ENCODE measurements around the gene MTOR.
"Not testable (repeated sequence)": the region's sequence is repeated elsewhere in the genome, so short reads cannot be mapped to it uniquely, and the experiment has no call there.

MTOR gene

GRCh38 chr1:11065796-11066195 lies 196.6 kb downstream of the MTOR start:
- Mint-ChIP-seq H3K9me3 (no peaks in the 10 kb centered on the region), H3K4me3 (no peak overlapping the region), H3K27me3 (no peaks in the 10 kb centered on the region), H3K36me3 (ENCODE audit: low read depth) (peaks cover 85% of the 10 kb centered on the region), H3K4me1 (ENCODE audit: low read depth) (peaks cover 10% of the 10 kb centered on the region), H3K27ac (no peak overlapping the region)
- intact Hi-C loops (cut with micrococcal nuclease), result no loop called here

GRCh38 chr1:11064942-11065341 lies 197.4 kb downstream of the MTOR start:
- H3K36me3 Mint-ChIP-seq (ENCODE audit: low read depth), result peaks cover 82% of the 10 kb centered on the region
- no peaks in the 10 kb centered on the region for H3K27me3 Mint-ChIP-seq
- no peak overlapping the region for H3K27ac Mint-ChIP-seq
- intact Hi-C loops (cut with micrococcal nuclease), result no loop called here
- H3K9me3 Mint-ChIP-seq, result no peaks in the 10 kb centered on the region
- no peak overlapping the region for H3K4me3 Mint-ChIP-seq
- H3K4me1 Mint-ChIP-seq (ENCODE audit: low read depth), result peaks cover 13% of the 10 kb centered on the region

GRCh38 chr1:11063937-11064537 lies 198.3 kb downstream of the MTOR start:
- peaks cover 78% of the 10 kb centered on the region for H3K36me3 Mint-ChIP-seq (ENCODE audit: low read depth)
- intact Hi-C loops (cut with micrococcal nuclease); H3K4me3 Mint-ChIP-seq; H3K27ac Mint-ChIP-seq; H3K27me3 Mint-ChIP-seq; H3K9me3 Mint-ChIP-seq: not testable (repeated sequence)
- H3K4me1 Mint-ChIP-seq (ENCODE audit: low read depth), result peaks cover 17% of the 10 kb centered on the region

- Mint-ChIP-seq H3K36me3 (ENCODE audit: low read depth) (peaks cover 78% of the 10 kb centered on the region), H3K4me3 (no peak overlapping the region), H3K27ac (no peak overlapping the region), H3K9me3 (no peaks in the 10 kb centered on the region), H3K27me3 (no peaks in the 10 kb centered on the region), H3K4me1 (ENCODE audit: low read depth) (peaks cover 23% of the 10 kb centered on the region)
- intact Hi-C loops (cut with micrococcal nuclease), result no loop called here
These were observed 199.4 kb downstream of the MTOR start for GRCh38 chr1:11062965-11063401.

GRCh38 chr1:11061652-11062365 lies 200.5 kb downstream of the MTOR start:
- no peaks in the 10 kb centered on the region for H3K27me3 Mint-ChIP-seq
- H3K9me3 Mint-ChIP-seq, result no peaks in the 10 kb centered on the region
- no peak overlapping the region for H3K27ac Mint-ChIP-seq
- peaks cover 23% of the 10 kb centered on the region for H3K4me1 Mint-ChIP-seq (ENCODE audit: low read depth)
- H3K36me3 Mint-ChIP-seq (ENCODE audit: low read depth), result peaks cover 78% of the 10 kb centered on the region
- intact Hi-C loops (cut with micrococcal nuclease), result no loop called here
- H3K4me3 Mint-ChIP-seq, result no peak overlapping the region

GRCh38 chr1:11059968-11060830 lies 202.2 kb downstream of the MTOR start, which contains the start of gene SRM:
TSS of gene SRM (minus strand) at chr1:11060018. CDS start at chr1:11059943, 75 bp downstream.
- H3K4me3 Mint-ChIP-seq, result peak within 1 kb of the TSS; percentile 97
- H3K36me3 Mint-ChIP-seq (ENCODE audit: low read depth), result peaks cover 78% of the 10 kb centered on the region
- no peaks in the 10 kb centered on the region for H3K27me3 Mint-ChIP-seq
- intact Hi-C loops (cut with micrococcal nuclease), result no loop called here
- H3K27ac Mint-ChIP-seq, result peak within 1 kb of the TSS; percentile 92
- H3K9me3 Mint-ChIP-seq, result no peaks in the 10 kb centered on the region
- H3K4me1 Mint-ChIP-seq (ENCODE audit: low read depth), result peaks cover 23% of the 10 kb centered on the region

- peak overlapping the region; percentile 97 for H3K4me3 Mint-ChIP-seq
- H3K27ac Mint-ChIP-seq, result peak overlapping the region; percentile 92
- intact Hi-C loops (cut with micrococcal nuclease), result no loop called here
- no peaks in the 10 kb centered on the region for H3K9me3 Mint-ChIP-seq
- H3K36me3 Mint-ChIP-seq (ENCODE audit: low read depth), result peaks cover 78% of the 10 kb centered on the region
- H3K4me1 Mint-ChIP-seq (ENCODE audit: low read depth), result peaks cover 23% of the 10 kb centered on the region
- H3K27me3 Mint-ChIP-seq, result no peaks in the 10 kb centered on the region
These were observed 203.0 kb downstream of the MTOR start for GRCh38 chr1:11059155-11059967.

- Mint-ChIP-seq H3K4me1 (ENCODE audit: low read depth) (peaks cover 23% of the 10 kb centered on the region), H3K27ac (peak overlapping the region; percentile 92), H3K36me3 (ENCODE audit: low read depth) (peaks cover 78% of the 10 kb centered on the region), H3K4me3 (peak overlapping the region; percentile 97), H3K27me3 (no peaks in the 10 kb centered on the region), H3K9me3 (no peaks in the 10 kb centered on the region)
- intact Hi-C loops (cut with micrococcal nuclease), result no loop called here
These were observed 203.7 kb downstream of the MTOR start for GRCh38 chr1:11058595-11059154.

GRCh38 chr1:11058026-11058425 lies 204.3 kb downstream of the MTOR start:
- intact Hi-C loops (cut with micrococcal nuclease), result no loop called here
- Mint-ChIP-seq H3K9me3 (no peaks in the 10 kb centered on the region), H3K27me3 (peaks cover 1% of the 10 kb centered on the region), H3K4me1 (ENCODE audit: low read depth) (peaks cover 19% of the 10 kb centered on the region), H3K4me3 (no peak overlapping the region), H3K36me3 (ENCODE audit: low read depth) (peaks cover 71% of the 10 kb centered on the region), H3K27ac (no peak overlapping the region)

- Mint-ChIP-seq H3K27me3 (peaks cover 2% of the 10 kb centered on the region), H3K27ac (no peak overlapping the region), H3K4me3 (no peak overlapping the region), H3K4me1 (ENCODE audit: low read depth) (peaks cover 19% of the 10 kb centered on the region), H3K36me3 (ENCODE audit: low read depth) (peaks cover 66% of the 10 kb centered on the region), H3K9me3 (no peaks in the 10 kb centered on the region)
- intact Hi-C loops (cut with micrococcal nuclease), result no loop called here
These were observed 204.9 kb downstream of the MTOR start for GRCh38 chr1:11057477-11057876.
